Mesendoderm (in vitro differentiated cells): ENCODE measurements around the gene TAF7L.
A peak's percentile ranks its signal among the peaks of the same experiment; 100 is the strongest.
"Not testable (repeated sequence)": the region's sequence is repeated elsewhere in the genome, so short reads cannot be mapped to it uniquely, and the experiment has no call there.

Experiments
- DNase-seq: peaks from one replicate; pipeline ENCODE4 v3.0.0; 2013
- H2AK5ac ChIP-seq: 2 replicates; pipeline ENCODE4 v1.6.1; 2013; ENCODE audit warnings: low read length, inconsistent platforms
- H2BK120ac ChIP-seq: 2 replicates; pipeline ENCODE4 v1.6.1; 2013; ENCODE audit warnings: low read depth, mild to moderate bottlenecking, low read length, moderate library complexity, mixed read lengths
- H2BK15ac ChIP-seq: replicated peaks from 2 replicates; pipeline ENCODE4 v1.6.1; 2013; ENCODE audit warnings: low read depth, mild to moderate bottlenecking, moderate library complexity
- H2BK5ac ChIP-seq: 2 replicates; pipeline ENCODE4 v1.6.1; 2013; ENCODE audit warnings: low read length, inconsistent platforms
- H3K18ac ChIP-seq: 2 replicates; pipeline ENCODE4 v1.6.1; 2013; ENCODE audit warnings: mild to moderate bottlenecking, low read length, mixed read lengths
- H3K23ac ChIP-seq: one replicate; pipeline ENCODE4 v1.6.1; 2013; ENCODE audit warnings: low read length
- H3K27ac ChIP-seq: 2 replicates; pipeline ENCODE4 v1.5.1; 2013; ENCODE audit warnings: low read depth, mild to moderate bottlenecking, inconsistent platforms, low read length, moderate library complexity
- H3K27me3 ChIP-seq: 2 replicates; pipeline ENCODE4 v1.6.1; 2013; ENCODE audit warnings: low read length, control low read depth, mild to moderate bottlenecking, inconsistent platforms; ENCODE audit not compliant: insufficient read depth, poor library complexity
- H3K36me3 ChIP-seq: 2 replicates; pipeline ENCODE4 v1.6.1; 2013; ENCODE audit warnings: low read length, inconsistent platforms; ENCODE audit not compliant: control insufficient read depth, insufficient read depth
- H3K4ac ChIP-seq: one replicate; pipeline ENCODE4 v1.6.1; 2013; ENCODE audit warnings: low read depth, mild to moderate bottlenecking, low read length, moderate library complexity
- H3K4me1 ChIP-seq: 2 replicates; pipeline ENCODE4 v1.6.1; 2013; ENCODE audit warnings: low read depth, low read length, inconsistent platforms; ENCODE audit not compliant: control insufficient read depth
- H3K4me2 ChIP-seq: 2 replicates; pipeline ENCODE4 v1.6.1; 2013; ENCODE audit warnings: low read length
- H3K4me3 ChIP-seq: 2 replicates; pipeline ENCODE4 v1.5.1; 2013; ENCODE audit warnings: mild to moderate bottlenecking, low read length
- H3K56ac ChIP-seq: one replicate; pipeline ENCODE4 v1.6.1; 2013; ENCODE audit warnings: low read length
- H3K79me1 ChIP-seq: 2 replicates; pipeline ENCODE4 v1.6.1; 2013; ENCODE audit warnings: low read length, inconsistent platforms
- H3K79me2 ChIP-seq: 2 replicates; pipeline ENCODE4 v1.6.1; 2013; ENCODE audit warnings: mild to moderate bottlenecking, low read length; ENCODE audit not compliant: control insufficient read depth, insufficient read depth
- H3K9ac ChIP-seq: 2 replicates; pipeline ENCODE4 v1.6.1; 2013; ENCODE audit warnings: low read length, inconsistent platforms
- H4K5ac ChIP-seq: one replicate; pipeline ENCODE4 v1.6.1; 2013; ENCODE audit warnings: low read length
- H4K8ac ChIP-seq: one replicate; pipeline ENCODE4 v1.6.1; 2013; ENCODE audit warnings: low read depth, mild to moderate bottlenecking, control low read depth, low read length, moderate library complexity
- WGBS: extraction: QIAGEN DNeasy Blood & Tissue Kit; methylation state at CpG from one replicate; pipeline ENCODE4 v1.1.7; 2013; ENCODE audit warnings: low lambda C conversion rate, missing lambda C conversion rate; ENCODE audit not compliant: insufficient coverage; ENCODE audit errors: extremely low coverage; 5-methylcytosine and 5-hydroxymethylcytosine counted together

The TAF7L gene

GRCh38 chrX:101295603-101296002 lies 4.5 kb upstream of the TAF7L start:
- H3K79me2 ChIP-seq, H2BK5ac ChIP-seq, DNase-seq, H3K27ac ChIP-seq, H3K4ac ChIP-seq, H2BK15ac ChIP-seq, H3K56ac ChIP-seq, H3K4me3 ChIP-seq, H3K18ac ChIP-seq, H3K9ac ChIP-seq, H3K4me1 ChIP-seq, H3K4me2 ChIP-seq, H3K79me1 ChIP-seq, H2BK120ac ChIP-seq, H2AK5ac ChIP-seq, H4K5ac ChIP-seq, H4K8ac ChIP-seq, H3K23ac ChIP-seq, H3K36me3 ChIP-seq, H3K27me3 ChIP-seq: not testable (repeated sequence)
- no CpG with 5 or more reads among the region's 3 CpGs for WGBS

GRCh38 chrX:101287402-101287801 lies 3.7 kb downstream of the TAF7L start:
- Histone ChIP-seq H3K4me1 (no peaks in the 10 kb centered on the region), H3K23ac (no peak overlapping the region), H3K4ac (no peak overlapping the region), H3K79me2 (no peaks in the 10 kb centered on the region), H4K5ac (no peak overlapping the region), H4K8ac (no peak overlapping the region), H2BK5ac (no peak overlapping the region), H3K4me2 (no peak overlapping the region), H3K18ac (no peak overlapping the region), H3K9ac (no peak overlapping the region), H3K27me3 (no peaks in the 10 kb centered on the region), H3K56ac (no peak overlapping the region), H3K27ac (no peak overlapping the region), H3K36me3 (no peaks in the 10 kb centered on the region), H2BK15ac (no peak overlapping the region), H3K79me1 (no peaks in the 10 kb centered on the region), H3K4me3 (no peak overlapping the region), H2BK120ac (no peak overlapping the region), H2AK5ac (no peak overlapping the region)
- peak; percentile 6 for DNase-seq
- WGBS, result no CpG with 5 or more reads among the region's 2 CpGs

- H3K9ac ChIP-seq, result no peak overlapping the region
- H3K4me2 ChIP-seq, result no peak overlapping the region
- no peak overlapping the region for H3K18ac ChIP-seq
- no peaks in the 10 kb centered on the region for H3K4me1 ChIP-seq
- no peaks in the 10 kb centered on the region for H3K79me2 ChIP-seq
- DNase-seq, result no peak
- H2BK120ac ChIP-seq, result no peak overlapping the region
- H3K36me3 ChIP-seq, result no peaks in the 10 kb centered on the region
- H2BK15ac ChIP-seq, result no peak overlapping the region
- no peaks in the 10 kb centered on the region for H3K27me3 ChIP-seq
- WGBS, result 100% methylated on average over 1 of the region's 2 CpGs
- no peak overlapping the region for H3K27ac ChIP-seq
- no peak overlapping the region for H3K4ac ChIP-seq
- H3K23ac ChIP-seq, result no peak overlapping the region
- no peak overlapping the region for H2BK5ac ChIP-seq
- H3K56ac ChIP-seq, result no peak overlapping the region
- no peak overlapping the region for H3K4me3 ChIP-seq
- H2AK5ac ChIP-seq, result no peak overlapping the region
- no peaks in the 10 kb centered on the region for H3K79me1 ChIP-seq
- no peak overlapping the region for H4K5ac ChIP-seq
- no peak overlapping the region for H4K8ac ChIP-seq
These were observed 14.9 kb downstream of the TAF7L start for GRCh38 chrX:101276238-101276637.

GRCh38 chrX:101274198-101274597 lies 16.9 kb downstream of the TAF7L start:
- H3K4me3 ChIP-seq, result no peak overlapping the region
- H3K79me2 ChIP-seq, result no peaks in the 10 kb centered on the region
- no peak overlapping the region for H3K27ac ChIP-seq
- no CpG with 5 or more reads among the region's 6 CpGs for WGBS
- H3K4ac ChIP-seq, result no peak overlapping the region
- no peak overlapping the region for H3K9ac ChIP-seq
- H2BK120ac ChIP-seq, result no peak overlapping the region
- no peak overlapping the region for H2BK15ac ChIP-seq
- no peak overlapping the region for H3K4me2 ChIP-seq
- no peak overlapping the region for H4K8ac ChIP-seq
- H3K27me3 ChIP-seq, result no peaks in the 10 kb centered on the region
- no peak overlapping the region for H3K56ac ChIP-seq
- no peak overlapping the region for H3K23ac ChIP-seq
- no peak overlapping the region for H2AK5ac ChIP-seq
- no peak overlapping the region for H4K5ac ChIP-seq
- H3K4me1 ChIP-seq, result no peaks in the 10 kb centered on the region
- no peaks in the 10 kb centered on the region for H3K36me3 ChIP-seq
- H2BK5ac ChIP-seq, result no peak overlapping the region
- no peak overlapping the region for H3K18ac ChIP-seq
- H3K79me1 ChIP-seq, result no peaks in the 10 kb centered on the region
- DNase-seq, result no peak

GRCh38 chrX:101265869-101266428 lies 25.2 kb downstream of the TAF7L start:
- Histone ChIP-seq H3K27me3 (no peaks in the 10 kb centered on the region), H3K4me1 (no peaks in the 10 kb centered on the region), H3K4ac (no peak overlapping the region), H2BK15ac (no peak overlapping the region), H3K27ac (no peak overlapping the region), H3K23ac (no peak overlapping the region), H2BK120ac (no peak overlapping the region), H3K4me2 (no peak overlapping the region), H3K9ac (no peak overlapping the region), H3K4me3 (no peak overlapping the region), H3K36me3 (no peaks in the 10 kb centered on the region), H3K18ac (no peak overlapping the region), H4K8ac (no peak overlapping the region), H2BK5ac (no peak overlapping the region), H3K79me1 (no peaks in the 10 kb centered on the region), H4K5ac (no peak overlapping the region), H2AK5ac (no peak overlapping the region), H3K56ac (no peak overlapping the region), H3K79me2 (no peaks in the 10 kb centered on the region)
- WGBS, result no CpG with 5 or more reads among the region's 5 CpGs
- DNase-seq, result no peak

- Histone ChIP-seq H3K4me3 (no peak overlapping the region), H3K36me3 (no peaks in the 10 kb centered on the region), H4K5ac (no peak overlapping the region), H3K27me3 (no peaks in the 10 kb centered on the region), H3K23ac (no peak overlapping the region), H3K79me1 (no peaks in the 10 kb centered on the region), H2AK5ac (no peak overlapping the region), H2BK15ac (no peak overlapping the region), H4K8ac (no peak overlapping the region), H3K56ac (no peak overlapping the region), H3K4me1 (no peaks in the 10 kb centered on the region), H3K4me2 (no peak overlapping the region), H3K27ac (no peak overlapping the region), H3K9ac (no peak overlapping the region), H3K4ac (no peak overlapping the region), H3K79me2 (no peaks in the 10 kb centered on the region), H2BK120ac (no peak overlapping the region), H2BK5ac (no peak overlapping the region), H3K18ac (no peak overlapping the region)
- DNase-seq, result no peak
- WGBS, result no CpG with 5 or more reads among the region's 2 CpGs
These were observed 27.4 kb downstream of the TAF7L start for GRCh38 chrX:101263766-101264165.
